NCI-H2196 (cell line): ENCODE data around the gene SSNA1.

Source experiments
- DNase-seq: peaks from one replicate; lab custom pipeline; 2025; ENCODE audit not compliant: unreplicated experiment; lab: John Stamatoyannopoulos, UW

Gene SSNA1

GRCh38 chr9:137182836-137183235 is 5.6 kb upstream of the SSNA1 start:
- DNase-seq, result no peak

- DNase-seq, result no peak
These were observed 4.4 kb upstream of the SSNA1 start for GRCh38 chr9:137183980-137184595.

GRCh38 chr9:137184881-137185660 is 3.4 kb upstream of the SSNA1 start:
- DNase-seq, result no peak

- no peak for DNase-seq
These were observed 2.6 kb upstream of the SSNA1 start for GRCh38 chr9:137185921-137186320.

- DNase-seq, result peak; percentile 14
These were observed 2.1 kb upstream of the SSNA1 start for GRCh38 chr9:137186385-137186784.

GRCh38 chr9:137187386-137187785 is 1.1 kb upstream of the SSNA1 start:
- no peak for DNase-seq

- DNase-seq, result no peak
These were observed 388 bp upstream of the SSNA1 start for GRCh38 chr9:137188086-137188489.

GRCh38 chr9:137189297-137190295 is 1.1 kb downstream of the SSNA1 start:
- no peak for DNase-seq

- DNase-seq, result no peak
These were observed 1.9 kb downstream of the SSNA1 start for GRCh38 chr9:137190315-137190856.

GRCh38 chr9:137191245-137191644 is 2.8 kb downstream of the SSNA1 start:
- no peak for DNase-seq

- no peak for DNase-seq
These were observed 3.4 kb downstream of the SSNA1 start for GRCh38 chr9:137191691-137192447.

GRCh38 chr9:137192448-137192780 is 3.9 kb downstream of the SSNA1 start:
- no peak for DNase-seq

GRCh38 chr9:137192859-137193258 is 4.4 kb downstream of the SSNA1 start:
- DNase-seq, result no peak

- no peak for DNase-seq
These were observed 5.3 kb downstream of the SSNA1 start for GRCh38 chr9:137193771-137194170.

GRCh38 chr9:137194388-137194787 is 5.9 kb downstream of the SSNA1 start:
- DNase-seq, result peak; percentile 58

GRCh38 chr9:137194909-137195308 is 6.4 kb downstream of the SSNA1 start:
- peak; percentile 66 for DNase-seq

GRCh38 chr9:137195525-137196220 is 7.2 kb downstream of the SSNA1 start:
- peak; percentile 94 for DNase-seq

- no peak for DNase-seq
These were observed 9.8 kb downstream of the SSNA1 start for GRCh38 chr9:137198051-137198901.

GRCh38 chr9:137198902-137199283 is 10.4 kb downstream of the SSNA1 start:
- DNase-seq, result no peak
